Left lung (tissue), 14 donors: Measurements from ENCODE around the gene PSMB7. TPM values are rescaled to one million over a fixed set of nuclear protein-coding genes. Genes with fewer than 3 reads are reported as not detected.

Source experiments
- ATAC-seq: fragments of 200-7000 bp; cut with Tn5 transposase; one replicate; pipeline ENCODE4 v1.9.1; 2020; ENCODE audit warnings: moderate library complexity
- DNase-seq, 4 donors: peaks; one replicate each; pipeline ENCODE4 v3.0.0-alpha.2; 2013 to 2020
- H3K27ac ChIP-seq, 2 donors: fragments of 200-600 bp; sonication (generic) in 1 of 2; one replicate each; pipeline versions ENCODE4 v1.5.0 to v1.8.0; 2020 to 2021
- H3K27me3 ChIP-seq, 2 donors: fragments of 200-600 bp; sonication (generic) in 1 of 2; one replicate each; pipeline versions ENCODE4 v1.5.0 to v1.8.0; 2020 to 2021
- H3K36me3 ChIP-seq, 2 donors: fragments of 200-600 bp; sonication (generic) in 1 of 2; one replicate each; pipeline versions ENCODE4 v1.5.0 to v1.8.0; 2020 to 2021
- H3K4me1 ChIP-seq, 2 donors: fragments of 200-600 bp; one replicate each; pipeline ENCODE4 v1.8.0; 2021
- H3K4me3 ChIP-seq, 2 donors: fragments of 200-600 bp; sonication (generic) in 1 of 2; one replicate each; pipeline versions ENCODE4 v1.5.0 to v1.8.0; 2020 to 2021; ENCODE audit warnings: mild to moderate bottlenecking in 1 of 2
- H3K9me3 ChIP-seq, 2 donors: fragments of 200-600 bp; sonication (generic) in 1 of 2; one replicate each; pipeline versions ENCODE4 v1.5.0 to v1.8.0; 2020 to 2021
- CTCF ChIP-seq, 2 donors: fragments of 200-600 bp; sonication (generic) in 1 of 2; IDR thresholded peaks; one replicate each; pipeline versions ENCODE4 v1.5.0 to v1.8.0; 2021; ENCODE audit warnings: antibody characterized with exemption in 2 of 2
- intact Hi-C, 2 donors: fragments of 100-400 bp; cut with DNase I; formaldehyde crosslinking; loops; one replicate each; pipeline versions ENCODE4 v1.11.2 to v1.14.2; 2022
- long read RNA-seq, 12 donors: library from polyadenylated mRNA in 2 of 12; unstranded in 2 of 12; transcript quantifications; one replicate each; pipeline ENCODE4 v2.0.0 and lab custom pipeline, GENCODE V29; 2019 to 2026
- polyA plus RNA-seq, 6 donors: library from polyadenylated mRNA; unstranded; fragments of 120-200 nt; gene quantifications; one replicate each; pipeline ENCODE4 v1.2.1, GENCODE V29; 2013; ENCODE audit not compliant: insufficient read length in 6 of 6
- total RNA-seq, 2 donors: library from RNA; stranded (reverse); fragmentation: NEBNext Ultra II Directional; extraction: Animal tissue kit (Norgen Biotek cat#: 25700); gene quantifications; one replicate each; pipeline ENCODE4 v1.2.1, GENCODE V29; 2021
- donor health status: DM: no; HTN: yes; CAD: no.
- donor health status: DM: no; HTN: no; CAD: no.

PSMB7 gene
- total RNA-seq (100 to 1,000 TPM in 1 of 2 donors, 10 to 100 TPM in 1; 86.3 to 128 TPM), polyA plus RNA-seq (100 to 1,000 TPM; 185 to 220 (median 204) TPM)
- long read RNA-seq, donor 1, transcript PSMB7-201 (8 exons, 980 nt): major isoform, 148 of 265 reads
- long read RNA-seq, donor 1, partial matches to known transcripts: 111 of 265 reads
- long read RNA-seq, donor 1, other reads (novel, unspliced or antisense): 6 of 265 reads
- long read RNA-seq, donor 2, transcript PSMB7-201 (8 exons, 980 nt): major isoform, 91 of 170 reads
- long read RNA-seq, donor 2, partial matches to known transcripts: 79 of 170 reads
- long read RNA-seq, donor 2, other reads (novel, unspliced or antisense): 0 of 170 reads
- long read RNA-seq, donor 3, transcript PSMB7-201 (8 exons, 980 nt): major isoform, 104 of 173 reads
- long read RNA-seq, donor 3, partial matches to known transcripts: 56 of 173 reads
- long read RNA-seq, donor 3, other reads (novel, unspliced or antisense): 13 of 173 reads
- long read RNA-seq, donor 4, transcript PSMB7-201 (8 exons, 980 nt): major isoform, 141 of 152 reads
- long read RNA-seq, donor 4, partial matches to known transcripts: 6 of 152 reads
- long read RNA-seq, donor 4, other reads (novel, unspliced or antisense): 5 of 152 reads
- long read RNA-seq, donor 5, transcript PSMB7-201 (8 exons, 980 nt): major isoform, 93 of 162 reads
- long read RNA-seq, donor 5, partial matches to known transcripts: 61 of 162 reads
- long read RNA-seq, donor 5, other reads (novel, unspliced or antisense): 8 of 162 reads
- long read RNA-seq, donor 6, transcript PSMB7-201 (8 exons, 980 nt): major isoform, 142 of 207 reads
- long read RNA-seq, donor 6, partial matches to known transcripts: 54 of 207 reads
- long read RNA-seq, donor 6, other reads (novel, unspliced or antisense): 11 of 207 reads
- long read RNA-seq, donor 7, transcript PSMB7-201 (8 exons, 980 nt): major isoform, 80 of 192 reads
- long read RNA-seq, donor 7, partial matches to known transcripts: 106 of 192 reads
- long read RNA-seq, donor 7, other reads (novel, unspliced or antisense): 5 of 192 reads
- long read RNA-seq, donor 8, transcript PSMB7-201 (8 exons, 980 nt): major isoform, 51 of 118 reads
- long read RNA-seq, donor 8, partial matches to known transcripts: 58 of 118 reads
- long read RNA-seq, donor 8, other reads (novel, unspliced or antisense): 9 of 118 reads
- long read RNA-seq, donor 9: 0 reads
- long read RNA-seq, donor 10, transcript PSMB7-201 (8 exons, 980 nt): major isoform, 241 of 254 reads
- long read RNA-seq, donor 10, partial matches to known transcripts: 3 of 254 reads
- long read RNA-seq, donor 10, other reads (novel, unspliced or antisense): 10 of 254 reads
- long read RNA-seq, donor 11, transcript PSMB7-201 (8 exons, 980 nt): major isoform, 110 of 229 reads
- long read RNA-seq, donor 11, partial matches to known transcripts: 108 of 229 reads
- long read RNA-seq, donor 11, other reads (novel, unspliced or antisense): 11 of 229 reads
- long read RNA-seq, donor 12, transcript PSMB7-201 (8 exons, 980 nt): major isoform, 74 of 160 reads
- long read RNA-seq, donor 12, partial matches to known transcripts: 80 of 160 reads
- long read RNA-seq, donor 12, other reads (novel, unspliced or antisense): 6 of 160 reads

GRCh38 chr9:124415102-124415851 is at the start of gene PSMB7:
PSMB7 (minus strand) TSS chr9:124415442; CDS start chr9:124415425, 17 bp downstream.
- H3K36me3 ChIP-seq: peaks cover 0 to 39% of the 10 kb centered on the region in 2 donors
- peak within 1 kb of the TSS; percentile 73 to 81 for H3K4me3 ChIP-seq
- DNase-seq (peak; percentile 92 to 96 (median 95)), ATAC-seq (peak; percentile 97)
- intact Hi-C loops: loop anchor here in 1 of 2 donors (5.0 kb wide), 1 partner anchor 122 kb away; no protein-coding TSS in a partner anchor
- peak within 1 kb of the TSS in 1 of 2 donors; percentile 52 for H3K27ac ChIP-seq
- peaks cover 10 to 37% of the 10 kb centered on the region in 2 donors for H3K4me1 ChIP-seq
- no peaks in the 10 kb centered on the region for H3K27me3 ChIP-seq
- H3K9me3 ChIP-seq: no peaks in the 10 kb centered on the region
- peak; percentile 69 to 86 for TF ChIP-seq CTCF (IDR thresholded peaks at IDR 0.05)

- ATAC-seq: no peak
- no peak for TF ChIP-seq CTCF (IDR thresholded peaks at IDR 0.05)
- no peak overlapping the region for H3K27ac ChIP-seq
- peaks cover 0 to 3% of the 10 kb centered on the region in 2 donors for H3K9me3 ChIP-seq
- no peak overlapping the region for H3K4me3 ChIP-seq
- intact Hi-C loops: no loop called here
- no peaks in the 10 kb centered on the region for H3K36me3 ChIP-seq
- DNase-seq: no peak
- H3K27me3 ChIP-seq: peaks cover 0 to 16% of the 10 kb centered on the region in 2 donors
- no peaks in the 10 kb centered on the region for H3K4me1 ChIP-seq
Measured at GRCh38 chr9:124462739-124463138, 47.5 kb upstream of the PSMB7 start.

- Histone ChIP-seq H3K27ac (no peak overlapping the region), H3K4me3 (no peak overlapping the region), H3K36me3 (no peaks in the 10 kb centered on the region), H3K9me3 (peaks cover 0 to 3% of the 10 kb centered on the region in 2 donors), H3K4me1 (peaks cover 0 to 1% of the 10 kb centered on the region in 2 donors), H3K27me3 (peaks cover 8 to 15% of the 10 kb centered on the region in 2 donors)
- ATAC-seq (no peak), DNase-seq (peak in 1 of 4 donors; percentile 47)
- no peak for TF ChIP-seq CTCF (IDR thresholded peaks at IDR 0.05)
- intact Hi-C loops: no loop called here
Measured at GRCh38 chr9:124458441-124458840, 43.2 kb upstream of the PSMB7 start.

- no peak overlapping the region for H3K27ac ChIP-seq
- intact Hi-C loops: no loop called here
- H3K4me3 ChIP-seq: no peak overlapping the region
- H3K9me3 ChIP-seq: peaks cover 0 to 3% of the 10 kb centered on the region in 2 donors
- H3K27me3 ChIP-seq: peaks cover 13 to 20% of the 10 kb centered on the region in 2 donors
- ATAC-seq (no peak), DNase-seq (peak in 1 of 4 donors; percentile 33)
- TF ChIP-seq CTCF (IDR thresholded peaks at IDR 0.05): no peak
- no peaks in the 10 kb centered on the region for H3K36me3 ChIP-seq
- H3K4me1 ChIP-seq: peaks cover 0 to 5% of the 10 kb centered on the region in 2 donors
Measured at GRCh38 chr9:124457887-124458431, 42.7 kb upstream of the PSMB7 start.
